GM18951 (cell line): Measurements from ENCODE around the gene YPEL3.

Experiments
- POLR2A ChIP-seq: IDR thresholded peaks from 4 replicates; pipeline ENCODE4 v1.6.1; 2011; ENCODE audit warnings: mild to moderate bottlenecking; ENCODE audit not compliant: insufficient read length, insufficient read depth; ENCODE audit errors: extremely low read depth
- in situ Hi-C: fragments of 300-500 bp; cut with MboI; formaldehyde crosslinking; loops from one replicate; pipeline ENCODE4 v1.12.0; 2022; ENCODE audit warnings: low sequenced_read_pairs, mixed read lengths, inconsistent platforms; ENCODE audit not compliant: unreplicated experiment

The YPEL3 gene

DNA sequence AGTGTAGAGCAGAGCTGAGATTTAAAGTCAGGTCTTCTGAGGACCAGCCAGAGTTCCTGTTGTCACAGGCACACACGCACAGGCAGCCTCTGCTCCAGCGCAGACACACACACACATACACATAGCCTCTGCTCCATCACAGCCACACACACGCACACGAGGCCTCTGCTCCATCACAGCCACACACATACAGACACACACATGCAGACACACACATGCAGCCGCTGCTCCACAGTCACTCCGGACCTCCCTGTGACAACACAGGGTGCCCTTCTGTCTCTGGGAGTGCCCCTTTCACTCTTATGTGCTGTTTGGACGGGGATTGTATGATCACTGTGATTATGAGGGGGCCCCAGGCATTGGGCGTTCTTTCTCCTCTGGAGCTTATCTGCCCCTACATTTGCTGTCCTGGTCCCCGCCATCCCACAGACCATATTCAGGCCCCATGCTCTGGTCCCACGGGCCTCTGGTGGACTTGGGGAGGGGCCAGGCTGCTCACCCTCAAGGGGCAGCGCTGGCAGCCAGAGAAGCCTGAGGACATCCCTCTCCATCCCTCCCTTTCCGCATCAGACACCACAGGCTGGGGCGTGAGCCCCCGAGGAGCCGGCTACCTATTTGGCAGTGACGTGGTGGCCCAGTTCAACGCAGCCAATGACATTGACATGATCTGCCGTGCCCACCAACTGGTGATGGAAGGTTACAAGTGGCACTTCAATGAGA is 11.8 kb downstream of the YPEL3 start:
- in situ Hi-C loops = no loop called here
- TF ChIP-seq POLR2A = peak; percentile 10

DNA sequence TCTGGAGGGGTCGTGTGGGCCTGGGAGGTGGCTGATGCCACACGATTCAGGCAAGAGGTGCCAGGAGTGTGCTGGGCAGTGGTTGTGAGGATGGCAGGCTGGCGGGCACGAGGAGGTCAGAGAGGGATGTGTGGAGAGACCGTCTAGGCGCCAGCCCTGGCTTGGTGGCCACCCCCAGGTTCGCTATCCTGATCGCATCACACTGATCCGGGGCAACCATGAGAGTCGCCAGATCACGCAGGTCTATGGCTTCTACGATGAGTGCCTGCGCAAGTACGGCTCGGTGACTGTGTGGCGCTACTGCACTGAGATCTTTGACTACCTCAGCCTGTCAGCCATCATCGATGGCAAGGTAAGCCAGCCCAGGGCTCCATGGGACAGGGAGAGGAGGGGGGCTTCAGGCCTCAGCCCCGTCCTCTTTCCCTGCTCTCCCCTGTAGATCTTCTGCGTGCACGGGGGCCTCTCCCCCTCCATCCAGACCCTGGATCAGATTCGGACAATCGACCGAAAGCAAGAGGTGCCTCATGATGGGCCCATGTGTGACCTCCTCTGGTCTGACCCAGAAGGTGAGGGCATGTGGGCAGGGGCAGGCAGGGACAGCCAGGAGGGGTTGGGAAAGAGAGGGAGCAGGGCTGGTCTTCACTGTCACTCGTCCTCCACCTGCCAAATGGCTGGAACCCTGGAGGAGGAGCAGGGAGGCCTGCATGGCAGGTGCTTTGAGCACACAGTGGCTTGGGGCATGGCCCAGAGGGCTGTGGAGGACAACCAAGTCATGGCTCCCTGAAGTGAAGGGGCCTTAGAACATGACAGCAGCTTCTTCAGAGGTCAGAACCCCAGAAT is 12.6 kb downstream of the YPEL3 start:
- TF ChIP-seq POLR2A = no peak
- in situ Hi-C loops = no loop called here

DNA sequence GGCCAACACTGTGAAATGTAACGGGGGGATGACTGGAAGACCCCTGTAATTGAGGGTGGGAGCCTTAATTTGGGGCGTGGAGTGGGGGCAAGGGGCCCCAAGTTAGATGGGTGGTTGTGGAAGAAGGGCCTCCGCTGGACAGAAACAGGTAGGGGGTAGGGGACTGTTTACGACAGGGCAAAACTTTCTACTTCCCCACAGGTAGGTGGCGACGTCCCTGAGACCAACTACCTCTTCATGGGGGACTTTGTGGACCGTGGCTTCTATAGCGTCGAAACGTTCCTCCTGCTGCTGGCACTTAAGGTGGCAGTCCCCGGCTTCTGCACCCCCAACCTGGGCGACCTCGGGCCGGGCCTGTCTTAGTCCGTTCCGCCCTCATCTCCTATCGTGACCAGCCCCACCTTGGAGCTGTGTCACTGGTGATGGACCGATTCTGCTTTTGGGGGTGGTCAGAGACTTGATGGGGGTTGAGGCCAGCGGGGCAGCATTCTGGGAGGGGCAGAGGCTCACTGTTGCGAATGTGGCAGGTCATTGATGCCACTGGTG is 13.4 kb downstream of the YPEL3 start:
- TF ChIP-seq POLR2A = no peak
- in situ Hi-C loops = no loop called here

DNA sequence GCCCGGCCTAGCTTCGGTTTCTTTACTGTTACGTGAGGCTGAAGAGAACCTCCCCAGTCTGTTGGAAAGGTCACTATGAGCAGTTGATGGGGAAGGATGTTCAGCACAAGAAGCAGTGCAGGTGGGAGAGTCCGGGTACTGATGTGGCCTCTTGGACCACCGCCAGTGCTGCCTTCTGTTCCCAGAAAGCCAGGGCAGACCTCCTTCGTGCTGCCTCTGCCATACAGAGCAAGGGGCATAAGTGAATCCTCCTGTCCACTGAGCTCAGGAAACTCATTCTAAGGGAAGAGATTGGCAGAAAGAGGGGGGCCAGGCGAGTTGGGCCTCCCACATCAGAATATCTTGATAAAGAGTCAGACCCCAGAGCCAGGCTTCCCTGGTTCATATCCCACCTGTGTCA is 16.5 kb downstream of the YPEL3 start:
- no peak for TF ChIP-seq POLR2A
- in situ Hi-C loops = no loop called here

DNA sequence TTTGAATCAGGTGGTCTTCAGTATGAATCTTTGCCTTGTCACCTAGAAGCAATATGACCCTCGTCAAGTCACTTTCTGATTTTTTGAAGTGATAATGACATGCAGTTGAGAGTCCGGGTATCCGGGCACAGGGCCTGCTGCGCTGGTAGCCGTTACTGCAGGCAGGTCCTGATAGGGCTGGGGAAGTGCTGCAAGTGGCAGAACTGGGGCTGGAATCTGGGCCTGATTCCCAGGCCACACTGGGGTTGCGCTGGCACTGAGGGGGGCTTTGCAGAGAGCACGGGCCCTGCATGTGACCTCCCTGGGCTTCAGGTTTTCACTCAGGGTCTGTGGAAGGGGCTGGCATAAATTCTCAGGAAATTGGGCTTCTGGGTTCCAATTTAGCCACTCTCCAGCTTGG is 17.3 kb downstream of the YPEL3 start:
- in situ Hi-C loops = no loop called here
- TF ChIP-seq POLR2A = no peak

DNA sequence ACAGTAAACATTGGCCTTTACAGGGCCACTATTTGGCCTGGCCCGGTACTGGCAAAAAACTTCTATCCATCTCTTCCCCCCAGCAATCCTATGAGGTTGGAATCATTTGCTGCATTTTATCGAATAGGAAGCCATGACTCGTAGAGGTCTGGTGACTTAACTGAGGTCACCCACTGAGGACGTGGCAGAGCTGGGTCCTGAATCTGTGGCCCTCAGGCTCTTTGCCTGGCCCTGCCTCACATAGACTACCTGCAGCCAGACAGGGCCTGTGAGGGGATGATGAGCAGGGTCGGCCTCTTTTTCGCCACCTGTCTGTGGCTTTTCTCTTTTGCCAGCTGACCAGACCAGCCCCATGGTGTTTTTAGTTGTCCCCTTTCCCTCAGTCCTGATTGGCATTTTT is 18.4 kb downstream of the YPEL3 start:
- no peak for TF ChIP-seq POLR2A
- in situ Hi-C loops = no loop called here

DNA sequence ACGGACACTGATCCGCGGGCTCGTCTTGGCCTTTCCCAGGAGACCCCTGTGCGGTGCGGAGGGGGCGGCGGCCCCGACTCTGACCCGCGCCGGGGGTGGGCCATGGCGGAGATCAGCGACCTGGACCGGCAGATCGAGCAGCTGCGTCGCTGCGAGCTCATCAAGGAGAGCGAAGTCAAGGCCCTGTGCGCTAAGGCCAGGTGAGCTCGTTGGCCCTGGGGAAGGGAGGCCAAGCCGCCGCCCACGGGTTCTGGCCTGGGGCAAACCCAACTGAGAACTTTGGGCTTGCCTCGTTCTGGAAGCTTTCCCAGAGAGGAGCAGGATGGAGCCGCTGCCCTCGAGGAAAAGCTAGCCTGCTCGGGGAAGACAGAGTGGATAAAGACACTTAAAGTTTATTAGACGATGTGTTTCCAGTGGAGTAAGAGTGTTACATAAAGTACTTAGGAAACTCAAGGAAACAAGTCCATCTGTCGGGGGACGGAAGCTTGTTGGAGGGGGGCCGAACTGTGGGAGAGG is 19.7 kb downstream of the YPEL3 start:
- in situ Hi-C loops = no loop called here
- TF ChIP-seq POLR2A = no peak

DNA sequence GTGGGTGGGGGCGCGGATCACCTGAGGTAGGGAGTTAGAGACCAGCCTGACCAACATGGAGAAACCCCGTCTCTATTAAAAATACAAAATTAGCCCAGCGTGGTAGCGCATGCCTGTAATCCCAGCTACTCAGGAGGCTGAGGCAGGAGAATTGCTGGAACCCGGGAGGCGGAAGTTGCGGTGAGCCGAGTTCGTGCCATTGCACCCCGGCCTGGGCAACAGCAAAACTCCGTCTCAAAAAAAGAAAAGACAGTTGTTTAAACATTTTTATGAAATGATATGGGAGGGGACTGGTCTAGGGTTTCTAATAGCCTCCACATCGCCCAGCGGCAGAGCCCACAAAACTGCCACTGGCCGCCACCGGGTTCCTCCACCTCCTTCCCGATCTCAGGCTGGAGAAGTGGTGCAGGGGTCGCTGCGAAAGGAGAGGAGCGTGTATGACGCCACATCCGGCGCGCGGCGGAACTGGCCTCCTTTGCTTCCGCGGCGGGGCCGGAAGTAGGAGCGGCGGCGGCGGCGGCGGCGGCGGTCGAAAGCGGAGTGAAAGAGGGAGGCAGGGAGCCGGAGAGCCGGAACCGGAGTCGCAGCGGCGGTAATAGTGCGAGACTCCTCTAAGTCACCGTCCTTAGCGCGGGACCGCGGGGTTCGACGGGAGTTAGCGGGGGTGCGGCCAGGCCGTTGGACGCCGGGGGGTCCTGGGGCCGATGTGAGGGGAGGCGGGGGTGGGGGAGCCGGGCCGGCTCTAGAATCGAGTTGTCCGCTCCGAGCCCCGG is 20.3 kb downstream of the YPEL3 start, which contains the start of gene PPP4C:
PPP4C (plus strand) TSS at position 492 of the 773 bp plus-strand sequence. CDS start 384 bp downstream, outside the sequence.
- in situ Hi-C loops = no loop called here
- peak; percentile 93 for TF ChIP-seq POLR2A

DNA sequence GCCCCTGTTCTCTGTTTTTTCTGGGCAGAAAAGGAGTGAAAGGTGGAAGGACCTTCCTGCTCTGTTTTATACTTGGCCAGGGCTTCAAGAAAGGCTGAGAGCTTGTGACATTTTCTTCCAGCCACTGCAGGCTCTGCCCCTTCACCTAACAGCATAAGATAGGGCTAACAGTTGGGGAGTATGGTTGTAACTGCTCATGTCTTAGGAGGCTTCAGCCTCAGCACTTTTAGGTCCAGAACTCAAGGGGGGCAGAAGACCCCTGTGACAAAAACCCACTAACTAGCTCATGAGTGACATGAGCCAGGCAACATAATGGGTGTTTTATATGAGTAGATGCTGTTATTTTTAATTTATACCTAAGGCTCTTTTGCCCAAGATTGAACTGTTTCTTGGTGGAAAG is 25.5 kb downstream of the YPEL3 start:
- in situ Hi-C loops = no loop called here
- no peak for TF ChIP-seq POLR2A

DNA sequence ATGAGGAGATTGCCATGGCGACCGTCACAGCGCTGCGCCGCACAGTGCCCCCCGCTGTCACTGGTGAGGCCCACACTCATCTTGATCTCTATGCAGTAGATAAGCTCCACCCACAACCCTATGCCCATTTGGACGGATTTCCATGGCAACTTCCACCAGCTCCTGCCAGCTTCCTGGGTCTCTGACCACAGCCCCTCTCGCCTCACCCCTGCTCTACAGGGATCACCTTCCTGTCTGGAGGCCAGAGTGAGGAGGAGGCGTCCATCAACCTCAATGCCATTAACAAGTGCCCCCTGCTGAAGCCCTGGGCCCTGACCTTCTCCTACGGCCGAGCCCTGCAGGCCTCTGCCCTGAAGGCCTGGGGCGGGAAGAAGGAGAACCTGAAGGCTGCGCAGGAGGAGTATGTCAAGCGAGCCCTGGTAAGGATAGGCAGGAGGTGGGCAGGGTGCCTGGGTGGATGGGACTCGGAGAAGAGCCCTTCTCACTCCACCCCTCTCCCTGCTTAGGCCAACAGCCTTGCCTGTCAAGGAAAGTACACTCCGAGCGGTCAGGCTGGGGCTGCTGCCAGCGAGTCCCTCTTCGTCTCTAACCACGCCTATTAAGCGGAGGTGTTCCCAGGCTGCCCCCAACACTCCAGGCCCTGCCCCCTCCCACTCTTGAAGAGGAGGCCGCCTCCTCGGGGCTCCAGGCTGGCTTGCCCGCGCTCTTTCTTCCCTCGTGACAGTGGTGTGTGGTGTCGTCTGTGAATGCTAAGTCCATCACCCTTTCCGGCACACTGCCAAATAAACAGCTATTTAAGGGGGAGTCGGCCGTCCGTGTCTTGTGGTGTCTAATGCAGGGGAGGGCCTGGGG is 26.2 kb downstream of the YPEL3 start:
- in situ Hi-C loops = no loop called here
- no peak for TF ChIP-seq POLR2A

DNA sequence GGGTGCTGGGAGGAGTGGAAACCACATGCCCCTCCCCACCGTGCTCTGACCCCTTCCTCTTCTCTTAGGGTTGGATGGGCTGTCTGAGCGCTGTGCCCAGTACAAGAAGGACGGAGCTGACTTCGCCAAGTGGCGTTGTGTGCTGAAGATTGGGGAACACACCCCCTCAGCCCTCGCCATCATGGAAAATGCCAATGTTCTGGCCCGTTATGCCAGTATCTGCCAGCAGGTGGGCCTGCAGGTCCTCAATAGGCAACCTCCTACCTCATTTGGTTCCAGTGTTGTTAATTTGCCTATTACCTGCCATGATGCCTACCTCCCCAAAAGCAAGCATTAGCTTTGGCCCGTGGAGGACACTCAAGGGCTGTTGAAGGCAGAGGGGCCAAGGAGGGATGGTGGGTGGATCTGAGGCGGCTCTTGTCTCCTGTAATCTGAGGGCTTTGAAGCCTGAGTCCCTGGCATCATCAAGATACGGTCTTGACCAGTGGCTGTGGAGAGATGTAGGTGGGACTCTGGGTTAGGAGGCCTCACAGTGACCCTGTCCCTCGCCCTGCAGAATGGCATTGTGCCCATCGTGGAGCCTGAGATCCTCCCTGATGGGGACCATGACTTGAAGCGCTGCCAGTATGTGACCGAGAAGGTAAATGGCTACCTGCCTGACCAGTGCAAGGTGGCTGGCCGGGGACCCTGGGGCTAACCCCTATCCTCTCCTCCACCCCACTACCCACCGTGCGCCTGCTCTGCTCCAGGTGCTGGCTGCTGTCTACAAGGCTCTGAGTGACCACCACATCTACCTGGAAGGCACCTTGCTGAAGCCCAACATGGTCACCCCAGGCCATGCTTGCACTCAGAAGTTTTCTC is 27.0 kb downstream of the YPEL3 start:
- TF ChIP-seq POLR2A = peak; percentile 8
- in situ Hi-C loops = no loop called here
